ENCODE results near the gene ATP10B. TPM values are rescaled to one million over a fixed set of nuclear protein-coding genes. Genes with fewer than 3 reads are reported as not detected.

The ATP10B gene
- total and polyA plus RNA-seq, 2 of the 8 experiments (the other 6 are each of a cell fraction or from before 2014, with no cell fraction given): 0.06 to 0.11 TPM

- Histone ChIP-seq H3K79me1 (ENCODE audit: low read depth, low read length) (no peaks in the 10 kb centered on the region), H4K8ac (ENCODE audit: extremely low read depth, insufficient read depth, low read length) (no peak overlapping the region), H3K4me1 (replicated peaks in 1 of 4; ENCODE audit: control insufficient read depth in 3 of 4, insufficient read depth in 4 of 4, low read length in 3 of 4) (0 out of 7 replicates have a peak, but pooled peaks cover 0 to 3% (median 0%) of the 10 kb centered on the region in 4 experiments), H2BK15ac (ENCODE audit: low read length) (no peak overlapping the region), H3K4ac (replicated peaks; ENCODE audit: insufficient read length, low read depth, low read length) (no peak overlapping the region), H3K56ac (replicated peaks; ENCODE audit: insufficient read length, low read depth, low read length) (no peak overlapping the region), H3K4me3 (ENCODE audit: extremely low read depth in 1 of 4, insufficient read depth in 2 of 4, low read depth in 3 of 4, low read length in 4 of 4) (no peak overlapping the region), H4K20me1 (replicated peaks in 1 of 2; ENCODE audit: control insufficient read depth in 1 of 2, insufficient read depth in 2 of 2, low read length in 2 of 2) (no peaks in the 10 kb centered on the region), H3K9ac (replicated peaks in 1 of 4; ENCODE audit: extremely low read depth in 1 of 4, low read depth in 3 of 4, low read length in 3 of 4) (no peak overlapping the region), H3K27ac (ENCODE audit: low read depth, low read length) (no peak overlapping the region), H3K18ac (ENCODE audit: extremely low read depth, low read length) (no peak overlapping the region), H3K27me3 (replicated peaks in 1 of 4; ENCODE audit: control insufficient read depth in 3 of 4, extremely low read depth in 1 of 4, insufficient read depth in 3 of 4, low read length in 3 of 4) (no peaks in the 10 kb centered on the region), H2BK120ac (replicated peaks; ENCODE audit: low read depth, low read length) (no peak overlapping the region), H4K91ac (replicated peaks; ENCODE audit: insufficient read length, low read length) (no peak overlapping the region), H2BK20ac (ENCODE audit: low read length) (no peak overlapping the region), H2AK5ac (ENCODE audit: low read depth, low read length) (no peak overlapping the region), H2AFZ (ENCODE audit: low read length) (no peak overlapping the region), H2BK5ac (ENCODE audit: low read depth, low read length) (no peak overlapping the region), H3K14ac (ENCODE audit: insufficient read length) (no peak overlapping the region), H3K23me2 (ENCODE audit: low read depth, low read length) (no peaks in the 10 kb centered on the region), H3K9me3 (ENCODE audit: insufficient read depth in 2 of 2, low read depth in 1 of 2, low read length in 1 of 2) (no peaks in the 10 kb centered on the region), H3K23ac (ENCODE audit: insufficient read length) (no peak overlapping the region), H2BK12ac (ENCODE audit: low read depth, low read length) (no peak overlapping the region), H3K36me3 (ENCODE audit: control insufficient read depth in 2 of 4, insufficient read depth in 4 of 4, low read length in 3 of 4) (no peaks in the 10 kb centered on the region), H4K5ac (ENCODE audit: insufficient read length, low read depth, low read length) (no peak overlapping the region), H3K4me2 (ENCODE audit: insufficient read depth in 1 of 2, low read depth in 2 of 2, low read length in 2 of 2) (no peak overlapping the region), H3K79me2 (ENCODE audit: control insufficient read depth in 1 of 2, insufficient read depth in 2 of 2, low read length in 2 of 2) (no peaks in the 10 kb centered on the region)
- FAIRE-seq: no peak
- ChIA-PET CTCF (ENCODE audit: partially characterized antibody) (interaction anchor here (0.8 to 1.7 kb wide), 4 partner anchors 20 to 191 kb away, joined by 3 to 5 read pairs (median 4); no protein-coding TSS in a partner anchor), POLR2A (ENCODE audit: partially characterized antibody) (no interaction called here)
- DNase-seq (ENCODE audit: low read depth in 1 of 2, low spot score in 2 of 2): no peak
- WGBS, 2 experiments (ENCODE audit: extremely low coverage in 1 of 2, insufficient coverage in 1 of 2, insufficient read length in 1 of 2, insufficient replicate concordance in 2 of 2, low coverage in 1 of 2, low lambda C conversion rate in 2 of 2, missing lambda C conversion rate in 1 of 2): 84% methylated on average over 2 of the region's 2 CpGs; no CpG with 5 or more reads in 1 of the 2 experiments
- no peak for TF ChIP-seq SIRT6 (IDR thresholded peaks at IDR 0.05; ENCODE audit: low read length)
- no peak for TF ChIP-seq SRF (IDR thresholded peaks at IDR 0.05; ENCODE audit: low read depth, low read length)
- no peak for TF ChIP-seq NANOG (IDR thresholded peaks at IDR 0.05; ENCODE audit: insufficient read depth, low read depth, low read length, poor library complexity, severe bottlenecking)
- TF ChIP-seq PHF8 (conservative IDR thresholded peaks at IDR 0.05; ENCODE audit: low read depth, low read length): no peak
- TF ChIP-seq POLR2A (IDR thresholded peaks at IDR 0.05; ENCODE audit: control extremely low read depth in 1 of 2, low read depth in 2 of 2, low read length in 2 of 2): no peak
- TF ChIP-seq FOSL1 (IDR thresholded peaks at IDR 0.05; ENCODE audit: insufficient read depth, low read depth, low read length): no peak
- TF ChIP-seq USF2 (IDR thresholded peaks at IDR 0.05; ENCODE audit: low read length): no peak
- TF ChIP-seq CTCF (IDR thresholded peaks at IDR 0.05; ENCODE audit: control extremely low read depth in 1 of 3, insufficient read depth in 1 of 3, low read depth in 1 of 3, low read length in 3 of 3): no peak
- TF ChIP-seq CHD1 (IDR thresholded peaks at IDR 0.05; ENCODE audit: low read depth, low read length): no peak
- no peak for TF ChIP-seq KDM5A (IDR thresholded peaks at IDR 0.05; ENCODE audit: low read length)
- TF ChIP-seq MAFK (IDR thresholded peaks at IDR 0.05; ENCODE audit: low read depth, low read length): no peak
Measured at GRCh38 chr5:160629003-160629402, 223.0 kb downstream of the ATP10B start.

Data from H1 (cell line).